Vagina (tissue), 2 donors: Measurements from ENCODE around the gene ERCC5.

Experiments
- CTCF ChIP-seq, 3 experiments: fragments of 450-650 bp in 2 of 3; fragments of 200-600 bp in 1 of 3; sonication (generic) in 1 of 3; IDR thresholded peaks; one replicate each; pipeline ENCODE4 v1.5.1; 2017 to 2019; ENCODE audit warnings: antibody characterized with exemption in 3 of 3, mild to moderate bottlenecking in 2 of 3, moderate library complexity in 2 of 3
- POLR2A ChIP-seq, 2 donors: fragments of 450-650 bp; IDR thresholded peaks; one replicate each; pipeline ENCODE4 v1.6.1; 2017; ENCODE audit warnings: antibody characterized with exemption in 2 of 2, mild to moderate bottlenecking in 2 of 2, moderate library complexity in 2 of 2
- POLR2AphosphoS5 ChIP-seq, 2 donors: sonication (generic); formaldehyde crosslinking; IDR thresholded peaks; one replicate each; pipeline ENCODE4 v1.9.0; 2017; ENCODE audit warnings: antibody characterized with exemption in 2 of 2, mild to moderate bottlenecking in 2 of 2, low read depth in 1 of 2; ENCODE audit not compliant: insufficient read depth in 1 of 2

- no peak for TF ChIP-seq POLR2A (IDR thresholded peaks at IDR 0.05)
- TF ChIP-seq CTCF (IDR thresholded peaks at IDR 0.05), result no peak
- no peak for TF ChIP-seq POLR2AphosphoS5 (IDR thresholded peaks at IDR 0.05; ENCODE audit: insufficient read depth in 1 of 2, low read depth in 1 of 2)
Observed at GRCh38 chr13:102869948-102870676, 24.3 kb downstream of the ERCC5 start.
